ENCODE results near the gene RNF128.

- TF ChIP-seq SUZ12 (IDR thresholded peaks at IDR 0.05; ENCODE audit: extremely low read depth, insufficient read depth, insufficient read length), result no peak
- no peak for TF ChIP-seq YY1 (IDR thresholded peaks at IDR 0.05; ENCODE audit: insufficient read depth, insufficient read length)
These were observed 10.0 kb upstream of the RNF128 start for GRCh38 chrX:106716463-106716862.

Data from NT2/D1 (cell line).